Inflammatory macrophage treated with lipopolysaccharide for 4 hours (primary cell): ENCODE data around the gene ITFG1.
"Not testable (repeated sequence)": the region's sequence is repeated elsewhere in the genome, so short reads cannot be mapped to it uniquely, and the experiment has no call there.

Experiments
- DNase-seq: peaks from one replicate; pipeline ENCODE4 v3.0.0-alpha.2; 2020

ITFG1 gene

DNA sequence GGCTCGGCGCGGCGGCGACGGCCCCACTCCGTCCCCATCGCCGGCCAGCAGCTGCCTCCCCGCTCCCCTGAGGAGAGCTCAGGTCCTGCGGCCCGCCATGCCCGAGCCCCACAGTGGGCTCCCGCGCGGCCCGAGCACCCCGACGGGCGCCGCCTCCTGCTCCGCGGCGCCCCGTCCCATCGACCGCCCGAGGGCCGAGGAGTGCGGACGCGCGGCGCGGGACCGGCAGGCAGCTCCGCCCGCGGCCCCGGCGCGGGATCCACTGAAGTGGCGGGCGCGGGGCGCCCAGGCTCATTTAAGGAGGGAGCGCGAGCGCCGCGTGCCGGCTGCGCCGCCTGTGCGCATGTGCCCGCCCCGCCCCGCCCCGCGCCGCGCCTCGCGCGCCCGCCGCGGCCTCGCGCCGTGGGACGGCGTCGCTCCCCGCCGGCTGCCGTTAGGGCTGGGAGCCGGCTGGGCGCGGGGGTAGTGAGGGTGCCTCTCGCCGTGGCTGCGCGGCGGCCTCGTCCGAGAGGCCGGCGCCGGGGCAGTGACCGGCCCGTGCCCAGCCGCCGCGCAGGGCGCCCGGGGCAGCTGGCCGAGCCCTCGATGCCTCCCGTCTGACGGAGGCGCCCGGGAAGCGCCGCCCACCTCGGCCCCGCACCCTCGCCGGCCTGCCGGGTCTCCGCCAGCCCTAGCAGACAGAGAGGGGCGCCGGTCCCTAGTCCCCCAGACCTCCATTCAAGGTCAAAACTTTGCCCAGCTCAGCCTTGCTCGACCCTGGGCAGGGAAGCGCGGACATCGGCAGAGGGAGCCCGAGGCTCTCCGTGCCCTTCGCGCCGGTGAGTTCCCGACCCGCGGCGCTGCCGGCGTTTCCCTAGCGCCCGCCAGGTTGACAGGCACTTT lies 316.9 kb downstream of the ITFG1 start, which contains the start of gene NETO2:
TSS of gene NETO2 (minus strand) at position 269 of the 882 bp plus-strand sequence. CDS start 333 bp downstream, outside the sequence.
- peak; percentile 63 for DNase-seq

- DNase-seq, result peak; percentile 73
These were observed 317.8 kb downstream of the ITFG1 start for GRCh38 chr16:47142821-47143676.

DNA sequence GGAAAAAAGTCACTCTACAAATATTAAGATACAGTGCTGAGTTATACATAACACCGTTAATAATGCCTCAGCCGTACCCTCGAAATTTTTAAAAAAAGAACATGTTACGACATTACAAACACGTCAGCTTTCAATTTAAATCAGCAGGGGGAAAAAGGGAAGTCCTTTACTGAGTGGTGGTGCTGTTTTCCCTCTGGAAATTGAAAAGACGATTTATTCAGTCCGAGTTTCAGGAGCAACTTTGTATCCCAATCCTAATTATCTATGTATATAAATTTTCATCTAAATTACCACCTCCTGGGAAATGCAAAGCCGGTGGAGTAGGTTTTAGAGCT lies 318.4 kb downstream of the ITFG1 start:
- peak; percentile 81 for DNase-seq

DNA sequence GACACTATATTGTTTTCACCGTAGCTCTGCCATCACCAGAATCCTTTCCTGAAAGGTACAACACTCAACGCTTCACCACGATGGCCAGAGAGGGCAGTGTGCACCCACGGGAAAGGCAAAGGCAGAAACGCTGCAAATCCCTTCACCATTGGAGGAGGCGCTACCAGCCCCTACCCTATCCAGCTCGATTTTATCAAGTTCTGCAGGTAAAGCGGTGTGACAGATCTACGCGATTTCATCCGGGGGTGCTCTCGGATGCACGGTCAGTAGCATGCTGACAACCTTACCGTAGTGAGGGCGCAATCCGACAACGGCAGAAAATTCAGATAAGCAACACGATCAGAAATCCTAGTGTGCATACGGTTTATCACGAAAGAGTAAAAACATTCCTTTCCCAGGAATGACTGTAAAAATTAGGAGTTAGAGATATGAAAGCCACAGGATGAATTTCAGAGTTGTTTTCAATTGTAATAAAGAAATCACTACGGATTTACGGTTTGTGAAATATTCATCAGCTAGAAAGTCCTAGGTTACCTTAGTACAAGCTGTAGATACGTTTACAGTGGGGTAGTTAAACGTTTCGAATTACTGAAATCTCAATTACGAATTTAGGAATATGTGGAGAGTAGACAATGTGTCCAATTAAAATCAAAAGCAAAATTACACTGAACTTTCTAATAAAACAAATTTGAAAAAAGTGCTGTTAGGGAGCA lies 318.9 kb downstream of the ITFG1 start:
- peak; percentile 83 for DNase-seq

- DNase-seq, result no peak
These were observed 320.2 kb downstream of the ITFG1 start for GRCh38 chr16:47140686-47141085.

DNA sequence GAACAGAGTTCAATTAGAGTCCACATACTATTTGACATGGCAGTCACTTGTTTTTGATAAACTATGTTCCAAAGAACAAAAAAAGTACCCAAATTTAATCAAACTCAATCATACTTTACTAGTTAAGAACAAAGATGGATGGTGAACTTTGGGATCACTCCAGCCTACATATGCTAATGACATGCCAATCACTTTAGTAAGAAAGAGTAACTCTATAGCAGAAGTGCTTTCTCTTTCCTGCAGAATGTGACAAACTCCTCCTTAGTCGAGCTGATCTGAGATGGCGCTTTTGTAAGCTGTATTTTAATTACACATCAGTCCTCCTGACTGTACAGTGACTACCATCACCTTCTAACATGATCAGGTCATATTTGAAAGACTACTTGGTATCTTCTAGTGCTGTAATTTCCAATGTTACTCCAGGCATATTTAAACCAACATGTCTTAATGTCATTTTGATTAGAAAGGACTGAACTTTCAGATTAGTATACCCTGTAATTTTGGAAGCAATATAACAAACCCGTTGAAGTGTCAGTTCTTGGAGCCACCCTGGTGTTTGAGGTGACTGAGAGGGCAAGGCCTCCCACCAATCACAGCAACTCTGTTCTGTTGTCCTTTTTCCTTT lies 321.2 kb downstream of the ITFG1 start:
- DNase-seq, result peak; percentile 14

- not testable (repeated sequence) for DNase-seq
These were observed 322.9 kb downstream of the ITFG1 start for GRCh38 chr16:47137925-47138324.

GRCh38 chr16:47136099-47136842 lies 324.6 kb downstream of the ITFG1 start:
- peak; percentile 13 for DNase-seq

GRCh38 chr16:47134550-47134949 lies 326.3 kb downstream of the ITFG1 start:
- no peak for DNase-seq

DNA sequence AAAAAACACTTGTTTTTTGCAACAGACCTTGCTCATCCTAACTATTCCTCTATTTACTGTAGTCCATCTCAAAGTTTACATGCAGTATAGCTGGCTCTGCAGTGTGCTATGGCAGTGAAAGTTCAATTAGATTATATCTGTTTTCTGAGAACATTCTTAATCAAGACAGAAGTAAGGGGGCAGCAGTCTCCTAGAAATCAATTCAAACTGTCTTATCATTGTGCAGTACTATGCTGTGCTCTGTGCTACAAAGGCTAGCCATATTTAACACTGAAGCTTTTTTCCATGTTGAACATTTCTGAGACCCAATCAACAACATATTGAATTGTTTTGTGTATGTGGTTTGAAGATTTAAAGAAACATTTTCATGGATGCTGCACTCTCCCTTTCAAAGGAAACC lies 328.6 kb downstream of the ITFG1 start:
- no peak for DNase-seq

GRCh38 chr16:47129755-47130435 lies 331.0 kb downstream of the ITFG1 start:
- DNase-seq, result no peak

- no peak for DNase-seq
These were observed 333.3 kb downstream of the ITFG1 start for GRCh38 chr16:47127541-47127940.

DNA sequence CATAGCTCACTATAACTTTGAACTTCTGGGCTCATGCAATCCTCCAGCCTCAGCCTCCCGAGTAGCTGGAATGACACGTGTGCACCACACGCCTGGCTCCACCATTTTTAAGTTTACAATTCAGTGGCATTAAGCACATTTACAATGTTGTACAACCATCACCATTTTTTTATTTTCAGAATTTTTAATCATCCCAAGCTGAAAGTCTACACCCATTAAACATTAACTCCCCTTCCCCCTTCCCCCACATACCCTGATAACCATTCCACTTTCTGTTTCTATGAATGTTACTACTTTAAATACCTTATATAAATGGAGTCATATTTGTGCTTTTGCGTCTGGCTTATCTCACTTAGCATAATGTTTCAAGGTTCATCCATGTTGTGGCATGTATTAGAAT lies 335.1 kb downstream of the ITFG1 start:
- DNase-seq, result no peak

GRCh38 chr16:47113130-47113529 lies 347.7 kb downstream of the ITFG1 start:
- DNase-seq, result no peak

- DNase-seq, result no peak
These were observed 349.9 kb downstream of the ITFG1 start for GRCh38 chr16:47110939-47111338.

- DNase-seq, result peak; percentile 35
These were observed 351.5 kb downstream of the ITFG1 start for GRCh38 chr16:47109361-47109760.
